ENCODE data around the gene PANK2.
"Not testable (repeated sequence)": the region's sequence is repeated elsewhere in the genome, so short reads cannot be mapped to it uniquely, and the experiment has no call there.

PANK2 gene

GRCh38 chr20:3871550-3872265, 17.5 kb upstream of the PANK2 start:
- DNase-seq = no peak

DNA sequence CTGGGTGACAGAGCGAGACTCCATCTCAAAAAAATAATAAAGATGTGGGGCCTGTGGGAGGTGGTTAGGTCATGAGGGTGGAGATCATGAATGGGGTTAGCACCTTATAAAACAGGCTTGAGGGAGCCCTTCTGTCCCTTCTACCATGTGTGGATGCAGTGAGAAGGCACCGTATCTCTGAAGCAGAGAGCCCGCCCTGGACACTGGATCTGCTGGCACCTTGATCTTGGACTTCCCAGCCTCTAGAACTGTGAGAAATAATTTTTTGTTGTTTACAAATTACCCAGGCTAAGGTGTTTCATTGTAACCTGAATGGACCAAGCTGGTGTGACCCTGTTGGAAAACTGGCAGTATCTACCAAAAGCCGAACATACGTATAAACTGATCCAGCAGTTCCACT, 15.7 kb upstream of the PANK2 start:
- no peak for DNase-seq

DNA sequence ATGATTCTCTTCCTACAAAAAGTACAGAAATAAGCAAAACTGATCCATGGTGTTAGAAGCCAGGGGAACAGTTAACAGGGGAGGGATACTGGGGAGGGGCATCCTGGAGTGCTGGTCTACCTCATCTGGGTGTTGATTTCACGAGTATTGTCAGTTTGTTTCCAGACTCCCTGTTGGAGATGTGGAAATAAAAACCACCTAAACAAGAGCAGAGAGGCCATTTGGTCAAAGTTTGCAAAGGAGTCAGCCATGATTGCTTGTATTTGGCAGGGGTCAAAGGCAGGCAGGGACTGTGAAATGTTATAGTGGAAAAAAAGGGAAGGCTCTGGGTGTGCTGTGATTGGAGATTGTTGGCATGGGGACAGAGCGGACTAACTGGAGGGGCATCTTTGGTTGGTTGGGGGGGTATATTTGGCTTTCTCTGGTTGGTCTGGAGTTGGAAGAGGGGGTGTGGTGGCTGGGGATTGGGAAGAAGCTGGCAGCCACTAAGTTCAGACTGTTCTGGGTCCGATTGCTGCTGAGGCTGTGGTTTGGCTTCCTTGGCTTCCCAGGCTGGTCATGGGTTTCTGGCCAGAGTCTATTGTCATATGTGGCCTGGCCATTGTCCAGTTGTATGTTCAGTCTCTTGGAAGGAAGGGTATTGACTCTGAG, 14.9 kb upstream of the PANK2 start:
- DNase-seq = no peak

- no peak for DNase-seq
Observed at GRCh38 chr20:3875378-3875974, 13.7 kb upstream of the PANK2 start.

DNA sequence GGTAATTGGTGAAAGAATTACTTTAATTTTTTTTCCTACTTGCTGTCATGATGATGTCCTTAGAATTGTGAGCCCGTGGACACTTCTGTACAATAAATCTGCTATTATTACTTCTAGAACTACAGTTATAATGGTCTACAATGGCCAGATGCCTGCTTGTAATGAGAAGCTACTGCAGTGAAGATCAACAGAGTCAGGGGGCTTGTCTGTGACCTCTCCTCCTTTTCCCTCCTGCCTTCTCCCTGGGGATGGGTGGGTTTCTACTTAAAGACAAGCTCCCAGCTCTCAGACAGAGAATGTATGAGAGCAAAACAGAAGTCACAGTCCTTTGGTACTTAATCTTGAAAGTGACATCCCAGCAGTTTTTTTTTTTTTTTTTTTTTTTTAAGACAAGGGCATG, 13.2 kb upstream of the PANK2 start:
- no peak for DNase-seq

- no peak for DNase-seq
Observed at GRCh38 chr20:3876676-3877075, 12.5 kb upstream of the PANK2 start.

DNA sequence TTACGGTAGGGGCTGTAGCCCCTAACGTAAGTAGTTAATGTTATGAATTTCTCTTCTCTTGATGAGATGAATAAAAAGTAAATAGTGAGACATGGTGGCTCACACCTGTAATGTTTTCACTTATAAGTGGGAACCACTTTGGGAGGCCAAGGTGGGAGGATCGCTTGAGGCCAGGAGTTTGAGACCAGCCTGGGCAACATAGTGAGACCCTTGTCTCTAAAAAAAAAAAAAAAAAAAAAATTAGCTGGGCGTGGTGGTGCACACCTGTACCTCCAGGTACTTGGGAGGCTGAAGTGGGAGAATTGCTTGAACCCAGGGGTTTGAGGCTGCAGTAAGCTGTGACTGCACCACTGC, 10.3 kb upstream of the PANK2 start:
- not testable (repeated sequence) for DNase-seq

DNA sequence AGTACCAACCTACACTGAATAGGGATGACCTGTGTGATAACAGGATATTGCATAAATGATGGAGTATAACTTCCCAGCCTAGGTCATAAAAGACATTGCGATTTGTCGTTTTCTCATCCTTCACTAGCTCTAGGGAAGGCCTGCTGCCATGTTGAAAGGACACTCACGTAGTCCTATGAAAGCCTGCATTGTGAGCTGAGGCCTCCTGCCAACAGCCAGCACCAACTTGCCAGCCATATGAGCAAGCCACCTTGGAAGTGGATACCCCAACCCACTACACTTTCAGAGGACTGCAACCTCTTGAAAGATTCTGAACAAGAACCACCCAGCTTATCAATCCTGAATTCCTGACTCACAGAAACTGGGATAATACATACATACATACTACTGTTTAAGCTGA, 3.5 kb upstream of the PANK2 start:
- no peak for DNase-seq

DNA sequence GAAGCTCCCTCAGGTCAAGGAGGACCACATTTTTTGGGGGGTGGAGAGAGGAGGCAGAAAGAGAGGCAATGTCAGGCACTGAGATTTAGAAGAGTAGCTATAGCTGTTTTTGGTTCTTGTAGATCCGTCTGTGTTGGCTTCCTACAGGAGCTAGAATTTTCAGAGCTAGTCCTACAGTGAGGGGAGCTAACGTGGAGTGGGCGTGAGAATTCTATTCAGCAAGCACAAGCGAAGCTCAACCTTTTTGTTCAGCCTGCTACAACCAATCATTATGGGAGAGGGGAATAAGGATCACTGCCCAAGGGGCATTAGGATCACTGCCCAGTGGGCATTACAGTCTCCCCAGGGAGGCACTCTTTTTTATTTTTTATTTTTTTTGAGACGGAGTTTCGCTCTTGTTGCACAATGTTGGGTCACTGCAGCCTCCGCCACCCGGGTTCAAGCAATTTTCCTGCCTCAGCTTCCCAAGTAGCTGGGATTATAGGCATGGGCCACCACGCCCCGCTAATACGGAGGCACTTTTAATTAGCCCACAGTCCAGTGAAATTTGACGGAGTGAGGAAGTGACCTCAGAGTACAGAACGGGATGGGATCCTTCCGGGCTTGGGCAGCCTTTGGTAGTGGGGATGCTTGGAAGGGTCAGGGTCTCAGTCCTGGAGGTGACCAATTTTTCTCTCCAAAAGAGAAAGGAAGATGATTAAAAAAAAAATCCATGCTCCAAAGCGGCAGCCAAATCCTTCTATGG, 1.1 kb upstream of the PANK2 start:
- no peak for DNase-seq

DNA sequence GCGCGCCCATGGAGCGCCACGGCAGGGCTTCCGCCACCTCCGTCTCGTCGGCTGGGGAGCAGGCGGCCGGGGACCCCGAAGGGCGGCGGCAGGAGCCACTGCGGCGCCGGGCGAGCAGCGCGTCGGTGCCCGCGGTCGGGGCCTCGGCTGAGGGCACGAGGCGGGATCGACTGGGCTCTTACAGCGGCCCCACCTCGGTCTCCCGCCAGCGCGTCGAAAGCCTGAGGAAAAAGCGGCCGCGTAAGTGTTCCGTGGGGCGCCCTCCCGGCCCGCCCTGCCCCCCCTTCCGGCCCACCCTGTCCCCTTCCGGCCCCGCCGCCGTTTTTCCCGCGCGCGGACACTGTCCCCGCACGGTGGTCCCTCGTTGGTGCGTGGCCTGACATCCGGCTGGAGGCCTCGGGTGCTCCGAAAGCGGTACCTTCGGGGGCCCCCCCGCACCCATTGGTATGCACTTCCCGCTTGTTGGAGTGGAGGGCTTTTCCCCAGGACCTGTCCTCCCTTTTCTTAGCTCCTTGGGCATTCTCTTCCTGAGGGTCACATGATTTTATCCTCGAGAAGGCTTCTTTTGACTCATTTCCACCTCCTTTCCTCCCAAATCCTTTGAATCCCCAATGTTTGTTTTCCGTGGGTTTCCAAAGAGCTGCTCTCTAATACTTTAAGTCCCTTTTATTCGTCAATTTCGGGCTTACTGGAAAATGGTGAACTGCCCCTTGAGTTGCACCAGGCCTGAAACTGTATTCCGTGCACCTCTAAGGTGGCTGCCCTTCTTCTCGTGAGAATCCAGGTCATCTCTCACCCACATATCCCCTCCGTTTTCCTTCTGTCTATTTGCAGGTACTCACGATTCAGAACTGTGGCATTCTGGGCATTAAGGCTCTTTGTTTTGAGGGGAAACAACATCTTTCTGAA, 556 bp downstream of the PANK2 start:
- no peak for DNase-seq

- DNase-seq = no peak
Observed at GRCh38 chr20:3890398-3890751, 1.2 kb downstream of the PANK2 start.

DNA sequence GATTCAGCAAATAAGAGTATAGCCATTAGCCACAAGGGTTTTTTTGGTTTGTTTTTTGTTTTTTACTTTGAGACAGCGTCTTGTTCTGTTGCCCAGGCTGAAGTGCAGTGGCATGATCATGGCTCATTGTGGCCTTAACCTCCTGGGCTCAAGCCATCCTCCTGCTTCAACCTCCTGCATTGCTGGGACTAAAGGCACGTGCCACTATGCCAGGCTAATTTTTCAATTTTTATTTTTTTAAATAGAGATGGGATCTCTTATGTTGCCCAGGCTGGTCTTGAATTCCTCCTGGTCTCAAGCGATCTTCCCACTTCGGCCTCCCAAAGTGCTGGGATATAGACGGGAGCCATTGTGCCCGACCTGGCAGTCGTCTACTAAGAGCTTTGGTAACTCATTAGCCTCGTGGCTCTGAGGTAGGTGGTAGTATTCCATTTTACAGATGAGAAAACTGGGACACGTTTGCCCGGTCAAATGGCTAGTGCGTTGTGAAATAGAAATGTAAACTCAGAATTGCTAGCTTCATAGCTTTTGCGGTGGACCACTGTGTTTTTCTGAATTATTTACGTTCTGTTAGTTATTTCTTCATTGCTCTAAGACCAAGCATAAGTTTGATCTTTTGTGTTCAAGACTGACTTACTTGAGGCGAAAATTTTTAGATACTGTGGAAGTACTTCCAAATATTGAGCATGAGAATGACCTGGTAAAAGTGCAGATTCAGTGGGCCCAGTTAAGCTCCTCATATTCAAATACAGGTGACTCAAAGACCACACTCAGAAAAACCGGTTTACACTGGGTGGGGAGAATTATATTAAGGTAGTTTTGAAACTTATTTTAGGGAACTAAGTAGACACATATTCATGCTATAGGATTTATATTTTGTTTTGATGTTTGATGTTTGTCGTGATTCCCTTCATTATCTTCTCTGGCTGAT, 2.1 kb downstream of the PANK2 start:
- DNase-seq = no peak

- no peak for DNase-seq
Observed at GRCh38 chr20:3894796-3895195, 5.6 kb downstream of the PANK2 start.

DNA sequence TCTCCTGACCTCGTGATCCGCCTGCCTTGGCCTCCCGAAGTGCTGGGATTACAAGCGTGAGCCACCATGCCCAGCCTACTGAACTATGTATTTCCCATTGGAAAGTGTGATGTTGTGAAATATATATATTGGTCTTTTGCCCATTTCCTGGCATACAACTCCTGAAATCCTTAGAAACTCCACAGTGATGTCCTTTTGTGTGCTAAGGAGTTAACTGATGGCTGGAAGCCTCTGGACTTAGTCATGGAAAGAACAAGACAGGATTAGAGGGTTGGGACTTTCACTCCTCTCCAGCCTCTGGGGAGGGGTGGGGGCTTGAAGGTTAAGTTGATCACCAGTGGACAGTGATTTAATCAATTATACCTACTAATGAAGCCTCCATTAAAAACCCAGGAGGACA, 7.1 kb downstream of the PANK2 start:
- no peak for DNase-seq

GRCh38 chr20:3896853-3897583, 7.8 kb downstream of the PANK2 start:
- DNase-seq = no peak

DNA sequence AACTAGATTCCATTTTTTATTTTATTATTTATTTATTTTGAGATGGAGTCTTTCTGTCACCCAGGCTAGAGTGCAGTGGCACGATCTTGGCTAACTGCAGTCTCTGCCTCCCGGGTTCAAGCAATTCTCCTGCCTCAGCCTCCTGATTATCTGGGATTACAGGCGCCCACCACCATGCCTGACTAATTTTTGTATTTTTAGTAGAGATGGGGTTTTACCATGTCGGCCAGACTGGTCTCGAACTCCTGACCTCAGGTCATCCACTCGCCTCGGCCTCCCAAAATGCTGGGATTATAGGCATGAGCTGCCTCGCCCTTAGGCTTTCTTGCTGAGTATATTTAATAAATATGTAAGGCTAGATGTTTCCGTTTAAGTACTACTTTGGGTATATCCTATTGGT, 9.0 kb downstream of the PANK2 start:
- not testable (repeated sequence) for DNase-seq

- no peak for DNase-seq
Observed at GRCh38 chr20:3898639-3899038, 9.5 kb downstream of the PANK2 start.

DNA sequence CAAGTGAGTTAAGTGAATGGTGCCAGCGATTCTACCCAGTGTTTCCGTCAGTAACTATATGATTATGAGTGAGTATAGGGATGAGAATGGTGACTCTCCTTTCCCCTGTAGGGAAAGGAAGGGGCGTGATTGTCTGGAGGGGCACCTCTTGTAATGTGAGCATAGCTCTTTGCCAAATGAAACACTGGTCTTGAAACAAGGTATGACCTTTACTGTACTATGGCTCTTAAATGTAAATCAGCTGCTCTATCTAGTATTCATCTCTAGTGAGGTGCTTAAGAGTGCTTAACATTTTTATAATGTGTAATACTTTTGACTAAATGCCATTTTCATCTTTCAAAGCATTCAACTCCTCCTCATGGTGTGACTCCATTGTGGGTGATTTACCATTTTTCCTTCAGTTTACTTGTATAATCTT, 11.0 kb downstream of the PANK2 start:
- no peak for DNase-seq

- no peak for DNase-seq
Observed at GRCh38 chr20:3901028-3901705, 12.0 kb downstream of the PANK2 start.

DNA sequence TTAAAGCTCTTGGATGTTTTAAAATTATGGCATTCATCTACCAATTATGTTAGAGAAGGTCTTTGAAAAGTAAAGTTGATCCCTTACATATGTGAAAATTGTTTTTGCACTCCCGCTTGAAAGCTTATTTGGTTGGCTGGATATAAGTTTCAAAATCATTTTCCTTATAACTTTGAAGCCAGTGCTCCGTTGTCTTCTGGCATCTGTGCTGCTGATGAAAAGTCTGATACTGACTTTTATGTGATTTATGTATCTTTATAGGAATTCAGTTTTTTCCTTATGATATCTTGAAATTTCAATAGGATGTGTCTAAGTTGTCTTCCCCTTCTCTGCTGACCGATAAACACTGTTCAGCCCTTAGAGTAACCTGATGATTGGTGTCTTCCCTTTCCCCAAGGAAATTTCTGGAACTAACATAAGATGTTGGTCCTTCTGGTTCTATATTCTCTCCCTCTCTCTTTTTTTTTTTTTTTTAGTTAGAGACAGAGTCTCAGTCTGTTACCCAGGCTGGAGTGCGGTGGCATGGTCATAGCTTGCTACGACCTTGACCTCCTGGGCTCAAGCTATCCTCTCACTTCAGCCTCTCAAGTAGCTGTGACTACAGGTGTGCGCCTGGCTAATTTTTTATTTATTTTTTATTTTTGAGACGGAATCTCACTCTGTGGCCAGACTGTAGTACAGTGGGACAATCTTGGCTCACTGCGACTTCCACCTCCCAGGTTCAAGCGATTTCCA, 12.7 kb downstream of the PANK2 start:
- no peak for DNase-seq
